CD4-positive, alpha-beta T cell treated with Interleukin-4 for 1 hour (primary cell): ENCODE data around the gene RNF34.

Source experiments
- DNase-seq, 2 donors: peaks; one replicate each; pipeline ENCODE4 v3.0.0-alpha.2; 2020 to 2022

The RNF34 gene

DNA sequence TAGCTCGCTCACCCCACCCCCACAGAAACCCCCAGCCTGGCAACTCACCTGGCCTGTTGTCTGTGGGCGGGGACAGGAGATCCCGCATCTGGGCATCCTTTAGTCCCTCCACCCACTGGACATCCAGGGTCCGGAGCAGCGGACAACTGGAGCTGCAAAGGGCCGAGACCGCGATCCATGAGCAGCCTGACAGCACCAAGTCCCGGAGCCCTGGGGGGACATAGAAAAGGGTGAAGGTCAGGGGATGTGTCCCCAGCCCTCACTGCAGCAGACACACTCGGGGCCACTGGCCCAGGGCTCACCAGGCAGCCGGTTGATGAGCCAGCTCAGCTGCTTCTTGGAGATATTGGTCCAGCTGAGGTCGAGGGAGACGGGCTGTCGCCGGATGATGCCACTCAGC, 40.9 kb downstream of the RNF34 start:
- DNase-seq: no peak

DNA sequence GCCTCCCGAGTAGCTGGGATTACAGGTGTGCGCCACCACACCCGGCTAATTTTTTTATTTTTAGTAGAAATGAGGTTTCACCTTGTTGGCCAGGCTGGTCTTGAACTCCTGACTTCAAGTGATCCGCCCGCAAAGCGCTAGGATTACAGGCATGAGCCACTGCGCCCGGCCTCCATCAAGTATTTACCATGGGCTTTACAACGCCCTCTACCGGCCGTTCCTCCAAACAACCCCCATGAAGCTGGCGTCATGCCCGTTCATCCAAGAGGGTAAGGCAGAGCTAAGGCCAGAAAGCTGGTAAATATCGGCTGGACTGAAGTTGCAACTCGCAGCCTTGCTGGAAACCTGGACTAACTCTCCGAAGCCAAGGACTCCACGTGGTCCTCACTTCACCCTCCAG, 41.6 kb downstream of the RNF34 start:
- no peak for DNase-seq

- no peak for DNase-seq
Measured at GRCh38 chr12:121442028-121442948, 42.4 kb downstream of the RNF34 start.

GRCh38 chr12:121443193-121443870, 43.4 kb downstream of the RNF34 start:
- DNase-seq: peak; percentile 62 to 65

DNA sequence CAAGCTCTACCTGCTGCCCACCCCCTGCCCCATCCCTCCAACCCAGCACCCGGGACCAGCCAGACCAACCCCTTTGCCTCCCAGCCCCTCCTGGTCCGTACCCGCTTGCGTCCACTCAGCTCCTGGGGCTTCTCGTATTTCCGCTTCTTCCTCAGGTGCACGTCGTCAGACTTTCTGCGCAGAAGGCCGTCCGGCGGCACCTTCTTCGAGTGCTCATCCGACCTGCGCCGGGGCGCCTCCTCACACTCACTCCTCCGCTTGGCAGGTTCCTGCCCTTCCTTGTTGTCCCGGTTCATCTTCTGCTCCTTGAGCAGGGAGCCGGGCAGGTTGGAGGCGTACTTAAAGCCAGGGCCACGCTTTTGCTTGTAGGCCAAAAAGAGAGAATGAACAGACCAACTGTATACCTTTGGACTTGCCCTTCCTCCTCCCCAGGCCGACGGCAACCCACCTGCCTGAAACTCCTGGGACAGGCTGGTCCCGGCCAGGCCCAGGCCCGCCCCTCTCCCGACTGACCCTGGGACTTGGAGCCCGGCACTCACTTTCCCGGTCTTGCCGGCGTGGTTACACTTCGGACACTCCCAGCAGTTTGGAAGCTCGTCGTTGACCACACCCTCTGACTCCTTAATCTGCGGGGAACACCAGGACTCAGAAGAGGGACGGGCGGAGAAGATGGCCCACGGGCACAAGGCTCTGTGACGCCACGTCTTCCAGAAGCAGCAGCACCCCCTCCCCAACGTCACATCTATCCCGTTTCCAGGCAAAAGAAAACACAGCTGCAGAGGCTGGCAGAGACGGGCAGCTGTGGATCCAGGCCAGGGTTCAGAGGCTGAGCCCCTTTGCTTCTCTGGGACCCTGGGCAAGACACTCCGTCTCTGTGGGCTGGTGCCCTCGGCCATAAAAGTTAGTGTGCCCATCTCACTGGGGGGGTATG, 44.3 kb downstream of the RNF34 start:
- DNase-seq: no peak

- DNase-seq: no peak
Measured at GRCh38 chr12:121444842-121445202, 44.9 kb downstream of the RNF34 start.

- DNase-seq: no peak
Measured at GRCh38 chr12:121446750-121447149, 46.8 kb downstream of the RNF34 start.

- DNase-seq: no peak
Measured at GRCh38 chr12:121448771-121449315, 48.9 kb downstream of the RNF34 start.

- DNase-seq: no peak
Measured at GRCh38 chr12:121451961-121452339, 52.0 kb downstream of the RNF34 start.

DNA sequence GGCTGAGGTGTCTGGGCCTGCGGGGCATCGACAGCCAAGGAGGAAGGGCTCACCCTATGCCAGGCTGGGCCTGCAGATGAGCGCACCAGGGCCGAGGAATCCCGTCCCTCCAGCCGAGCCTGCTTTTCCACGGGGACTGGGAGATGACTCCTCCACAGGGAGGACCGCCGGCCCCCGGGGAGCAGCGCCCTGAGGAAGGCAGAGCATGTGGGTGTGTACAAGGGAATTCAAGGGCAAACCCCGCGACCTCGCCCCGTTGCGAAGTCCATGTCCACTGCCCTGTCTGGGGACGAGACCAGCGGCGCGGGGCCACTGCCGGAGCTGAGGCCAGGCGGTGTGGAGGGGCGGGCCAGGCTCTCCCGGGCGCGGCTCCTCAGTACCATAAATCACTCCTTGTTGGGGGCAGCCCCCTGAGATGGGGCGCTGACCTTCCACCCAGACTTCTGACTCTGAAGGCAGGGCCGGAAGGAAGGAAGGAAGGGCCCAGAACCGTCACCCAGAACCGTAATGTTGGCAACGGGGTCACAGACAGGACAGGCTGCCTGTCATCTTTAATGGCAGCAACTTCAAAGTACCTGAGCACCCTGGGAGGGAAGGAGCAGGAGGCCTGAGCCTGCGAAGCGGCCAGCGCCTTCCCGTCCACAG, 52.5 kb downstream of the RNF34 start:
- no peak for DNase-seq

DNA sequence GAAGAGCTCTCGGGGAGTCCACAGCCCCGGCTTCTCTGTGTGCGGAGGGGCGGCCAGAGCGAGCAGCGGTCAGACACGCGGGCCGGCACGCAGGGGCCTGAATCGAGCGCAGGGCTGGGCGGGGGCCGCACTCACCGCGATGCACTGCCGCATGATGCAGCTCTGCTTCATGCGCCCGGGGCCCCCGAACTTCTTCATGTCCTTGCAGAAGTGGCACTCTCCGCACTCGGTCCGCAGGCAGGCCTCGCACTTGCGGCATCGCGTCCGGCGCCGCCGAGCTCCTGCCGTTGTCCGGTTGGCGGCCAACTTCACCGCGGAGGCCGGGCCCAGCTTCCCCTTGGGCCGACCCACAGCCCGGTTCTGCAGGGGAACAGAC, 53.1 kb downstream of the RNF34 start:
- DNase-seq: no peak

DNA sequence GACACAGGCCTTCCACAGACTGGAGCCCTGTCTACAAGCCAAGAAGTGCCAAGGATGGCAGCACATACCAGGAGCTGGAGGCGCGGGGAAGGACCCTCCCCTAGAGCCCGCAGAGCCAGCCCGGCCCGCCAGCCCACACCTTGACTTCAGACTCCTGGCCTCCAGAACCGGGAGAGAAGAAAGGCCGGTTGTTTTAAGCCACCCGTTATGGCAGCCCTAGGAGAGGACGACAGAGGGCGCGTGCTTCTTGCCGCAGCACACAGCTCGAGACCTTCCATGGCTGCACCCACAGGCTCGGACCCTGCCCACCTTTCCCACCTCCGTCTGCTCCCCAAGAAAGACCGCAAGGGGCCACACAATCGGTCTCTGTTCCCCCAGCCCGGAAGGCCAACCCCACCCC, 53.7 kb downstream of the RNF34 start:
- no peak for DNase-seq

GRCh38 chr12:121454921-121455320, 55.0 kb downstream of the RNF34 start:
- no peak for DNase-seq

- DNase-seq: no peak
Measured at GRCh38 chr12:121455766-121456420, 56.0 kb downstream of the RNF34 start.

- no peak for DNase-seq
Measured at GRCh38 chr12:121456551-121456950, 56.6 kb downstream of the RNF34 start.

GRCh38 chr12:121461048-121461447, 61.1 kb downstream of the RNF34 start:
- DNase-seq: no peak

- no peak for DNase-seq
Measured at GRCh38 chr12:121464331-121464730, 64.4 kb downstream of the RNF34 start.

- peak; percentile 29 to 37 for DNase-seq
Measured at GRCh38 chr12:121465921-121466793, 66.2 kb downstream of the RNF34 start.

DNA sequence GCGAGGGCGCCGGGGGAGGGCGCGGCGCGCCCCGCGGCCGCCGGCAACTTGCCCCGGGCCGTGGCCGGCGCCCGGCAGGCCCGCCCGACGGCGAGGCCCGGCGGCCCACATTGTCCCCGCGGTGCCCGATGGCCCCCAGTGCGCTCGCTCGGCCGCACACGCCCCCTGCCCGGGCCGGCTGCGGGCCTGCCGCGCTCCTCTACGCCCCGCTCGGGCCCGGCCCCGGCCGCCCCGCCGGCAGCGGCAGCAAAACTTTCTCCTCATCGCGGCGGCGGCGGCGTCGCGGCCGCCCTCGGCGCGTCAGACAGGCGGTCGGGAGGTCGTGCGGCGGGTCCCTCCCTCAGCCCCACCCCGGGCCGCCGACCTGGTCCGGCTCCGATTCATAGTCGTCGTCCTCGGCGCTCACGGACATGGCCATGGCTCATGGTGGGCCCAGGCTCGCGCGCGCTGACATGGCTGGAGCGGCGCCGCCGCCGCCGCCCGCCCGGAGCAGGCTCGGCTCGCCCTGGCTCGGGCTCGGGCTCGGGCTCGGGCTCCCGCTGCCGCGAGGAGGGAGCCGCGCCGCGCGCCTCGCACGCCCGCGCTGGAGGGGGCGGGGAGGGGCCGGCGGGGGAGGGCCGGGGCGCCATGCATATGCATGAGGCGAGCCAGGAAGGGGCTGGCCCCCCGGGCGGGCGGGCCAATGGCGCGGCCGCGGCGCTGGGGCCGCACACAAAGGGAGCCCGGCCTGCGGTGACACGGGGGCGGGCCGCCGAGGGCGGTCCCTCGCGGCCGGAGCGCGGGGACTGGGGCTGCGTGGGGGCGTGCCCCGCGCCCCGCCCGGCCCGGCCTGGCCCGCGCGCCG, 67.1 kb downstream of the RNF34 start:
- DNase-seq: peak; percentile 91 to 92
